LoVo (cell line): ENCODE data around the gene CCDC107.

ENCODE experiments used
- DNase-seq: peaks from one replicate; pipeline ENCODE4 v3.0.0-alpha.2; 2016; ENCODE audit warnings: low spot score

CCDC107 gene

GRCh38 chr9:35684921-35685320, 26.8 kb downstream of the CCDC107 start:
- no peak for DNase-seq

- no peak for DNase-seq
These were observed 27.4 kb downstream of the CCDC107 start for GRCh38 chr9:35685506-35685905.

DNA sequence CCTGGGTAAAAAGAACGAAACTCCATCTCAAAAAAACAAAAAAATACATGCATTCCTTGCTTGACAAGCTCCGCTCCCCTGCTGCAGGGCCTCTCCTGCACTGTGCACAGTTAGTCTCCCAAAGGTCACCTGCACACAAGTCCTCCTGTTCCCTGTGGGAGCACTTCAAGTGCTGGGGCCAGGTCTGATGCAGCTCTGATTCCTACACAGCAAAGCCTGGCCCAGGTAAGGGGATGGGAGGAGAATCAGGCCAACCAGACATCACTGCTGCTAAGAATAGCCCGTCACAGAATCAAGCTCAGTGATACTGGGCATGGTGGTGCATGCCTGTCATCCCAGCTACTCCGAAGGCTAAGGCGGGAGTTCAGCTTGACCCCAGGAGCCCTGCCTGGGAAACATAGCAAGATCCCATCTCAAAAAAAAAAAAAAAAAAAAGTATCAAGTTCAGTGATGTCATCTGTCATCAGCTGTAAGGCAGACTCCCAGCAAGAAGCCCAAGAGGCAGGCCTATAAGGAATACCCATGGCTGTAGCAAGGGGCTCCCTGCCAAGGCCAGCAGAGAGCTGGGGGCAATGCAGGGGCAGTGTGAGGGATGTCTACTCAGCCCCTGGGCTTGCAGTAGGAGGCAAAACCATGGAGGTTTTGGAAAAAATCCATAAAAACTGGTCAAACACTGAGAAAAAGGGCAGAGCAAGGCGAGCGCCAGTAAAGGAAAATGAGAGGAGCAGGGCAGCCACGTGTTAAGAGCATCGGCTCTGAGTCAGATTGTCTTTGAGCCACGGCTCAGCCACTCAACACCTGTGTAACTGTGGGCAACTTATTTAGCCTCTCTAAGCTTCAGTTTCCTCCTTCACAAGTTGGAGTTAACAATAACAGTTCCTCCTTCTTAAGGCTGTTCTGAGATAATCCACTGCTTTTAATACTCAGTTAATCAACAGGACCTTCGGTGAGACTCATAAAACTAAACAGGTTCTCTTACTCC, 28.4 kb downstream of the CCDC107 start:
- DNase-seq, result no peak

GRCh38 chr9:35687306-35687705, 29.2 kb downstream of the CCDC107 start:
- DNase-seq, result no peak

- no peak for DNase-seq
These were observed 30.0 kb downstream of the CCDC107 start for GRCh38 chr9:35687972-35688557.

- no peak for DNase-seq
These were observed 30.8 kb downstream of the CCDC107 start for GRCh38 chr9:35688558-35689541.

DNA sequence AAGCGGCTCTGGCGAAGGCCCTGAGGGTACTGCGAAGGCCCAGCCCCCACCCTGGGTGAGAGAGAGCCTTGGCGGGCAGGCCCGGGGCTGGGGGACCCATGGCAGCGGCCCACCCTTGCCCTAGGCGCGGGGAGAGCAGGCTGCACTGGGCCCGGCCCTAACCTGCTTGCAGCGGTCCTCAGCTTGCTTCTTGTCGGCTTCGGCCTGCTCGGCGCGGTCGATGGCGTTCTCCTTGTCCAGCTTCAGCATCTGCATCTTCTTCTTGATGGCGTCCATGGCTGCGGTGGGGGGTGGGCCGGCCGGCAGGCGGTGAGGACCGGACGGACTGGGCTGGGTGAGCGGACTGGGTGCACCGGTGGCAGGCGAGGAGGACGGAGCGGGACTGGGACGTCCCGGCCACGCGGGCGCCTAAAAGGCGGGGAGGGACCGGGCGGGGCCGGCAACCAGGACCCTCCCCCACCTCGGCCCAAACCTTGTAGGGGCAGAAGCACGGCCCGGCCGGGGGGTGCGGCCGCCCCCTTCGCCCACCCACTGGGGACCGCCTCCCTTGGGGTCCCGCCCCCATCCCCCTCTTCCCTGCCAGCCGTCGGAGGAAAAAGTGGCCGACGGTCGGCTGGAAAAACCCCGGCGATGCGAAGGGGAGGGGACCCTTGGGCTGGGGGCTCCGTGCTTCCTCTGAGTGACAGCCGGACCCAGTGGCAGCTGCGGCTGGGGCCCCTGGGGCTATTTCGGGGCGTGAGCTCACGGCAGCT, 31.6 kb downstream of the CCDC107 start, which contains the start of gene TPM2:
TPM2 (minus strand) TSS at position 384 of the 752 bp plus-strand sequence; CDS start at position 276, 108 bp downstream.
- DNase-seq, result no peak

DNA sequence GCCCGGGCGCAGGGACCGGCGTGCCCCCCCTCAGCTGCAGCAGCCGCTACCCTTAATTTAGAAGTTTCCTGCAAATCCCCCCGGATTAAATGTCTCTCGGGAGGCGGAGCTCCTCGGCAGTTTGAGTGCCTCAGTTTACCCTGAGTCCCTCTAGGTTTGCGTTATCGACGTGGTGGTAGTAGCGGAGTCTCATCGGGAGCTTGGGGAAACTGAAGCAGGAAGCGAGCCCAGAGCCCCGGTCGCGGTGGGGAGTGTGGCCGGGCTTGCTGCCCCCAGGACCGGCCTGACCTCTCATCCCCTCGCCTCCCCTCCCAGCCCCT, 32.2 kb downstream of the CCDC107 start:
- DNase-seq, result no peak

DNA sequence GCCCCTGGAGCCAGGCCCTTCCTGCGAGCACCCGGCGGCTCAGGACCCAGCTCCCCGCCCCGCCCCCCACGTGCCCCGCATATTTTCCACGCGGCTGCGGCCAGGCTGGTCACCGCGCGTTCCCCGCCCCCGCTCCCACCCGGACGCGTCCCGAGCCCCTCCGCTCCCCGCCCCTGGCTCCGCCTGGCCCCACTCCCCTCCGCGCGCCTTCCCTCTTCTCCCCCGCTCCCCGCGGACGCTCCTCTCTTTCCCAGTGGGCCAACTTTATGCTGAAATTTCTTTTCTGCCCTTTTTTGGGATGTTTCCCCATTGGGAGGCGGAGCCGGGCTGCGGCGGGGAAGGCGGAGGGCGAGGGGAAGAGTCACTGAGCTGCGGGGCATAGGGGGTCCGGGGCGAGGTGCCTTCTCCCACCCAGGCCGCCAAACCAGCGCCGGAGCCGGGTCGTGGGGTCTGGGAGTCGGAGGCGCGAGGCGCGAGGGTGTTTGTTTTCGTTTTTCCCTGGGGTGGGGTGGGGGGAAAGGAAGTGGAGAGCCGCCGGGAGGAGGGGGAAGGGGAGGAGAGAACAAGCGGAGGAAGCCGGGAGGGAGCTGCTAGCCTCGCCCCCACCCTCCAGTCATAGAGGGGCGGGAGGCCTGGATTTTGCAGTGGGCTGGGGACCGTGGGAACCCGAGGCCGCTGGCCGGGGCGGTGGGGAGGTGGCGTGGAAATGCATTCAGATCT, 32.7 kb downstream of the CCDC107 start:
- peak; percentile 11 for DNase-seq

GRCh38 chr9:35691334-35691650, 33.2 kb downstream of the CCDC107 start:
- DNase-seq, result no peak

GRCh38 chr9:35691757-35692301, 33.7 kb downstream of the CCDC107 start:
- no peak for DNase-seq

- DNase-seq, result no peak
These were observed 37.9 kb downstream of the CCDC107 start for GRCh38 chr9:35695943-35696401.

DNA sequence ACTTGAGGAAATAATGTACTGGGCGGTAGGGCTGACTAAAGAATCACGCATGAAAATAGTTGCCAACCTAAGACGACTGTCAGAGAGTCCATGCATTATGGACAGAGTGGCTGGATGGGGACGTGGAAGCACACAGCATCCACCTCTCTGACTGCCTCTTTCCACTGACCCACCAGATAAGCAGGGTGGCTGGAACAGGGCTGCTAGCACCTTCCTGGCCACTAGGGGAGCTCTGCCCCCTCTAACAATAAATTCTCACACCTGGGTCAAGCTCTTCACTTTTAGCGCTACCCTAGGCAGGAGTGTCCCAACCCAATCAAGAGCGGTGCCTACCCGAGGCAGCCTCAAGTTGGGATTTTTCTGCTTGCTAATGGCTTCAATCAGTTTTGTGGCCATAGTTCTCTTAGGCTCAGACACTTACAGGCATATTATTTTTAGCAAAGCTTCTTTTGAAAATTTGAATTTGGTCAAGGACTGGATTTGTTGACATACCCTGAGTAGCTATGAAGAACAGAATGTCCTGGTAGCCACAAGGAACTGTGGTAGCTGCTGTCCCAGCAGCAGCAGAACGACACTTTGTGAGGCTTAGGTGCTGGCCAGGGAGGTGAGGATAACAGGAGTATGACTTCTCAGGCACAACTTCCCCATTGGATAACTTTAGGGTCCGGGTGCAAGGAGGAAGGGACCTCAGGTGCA, 38.6 kb downstream of the CCDC107 start:
- DNase-seq, result peak; percentile 65

- DNase-seq, result no peak
These were observed 39.4 kb downstream of the CCDC107 start for GRCh38 chr9:35697486-35697885.

DNA sequence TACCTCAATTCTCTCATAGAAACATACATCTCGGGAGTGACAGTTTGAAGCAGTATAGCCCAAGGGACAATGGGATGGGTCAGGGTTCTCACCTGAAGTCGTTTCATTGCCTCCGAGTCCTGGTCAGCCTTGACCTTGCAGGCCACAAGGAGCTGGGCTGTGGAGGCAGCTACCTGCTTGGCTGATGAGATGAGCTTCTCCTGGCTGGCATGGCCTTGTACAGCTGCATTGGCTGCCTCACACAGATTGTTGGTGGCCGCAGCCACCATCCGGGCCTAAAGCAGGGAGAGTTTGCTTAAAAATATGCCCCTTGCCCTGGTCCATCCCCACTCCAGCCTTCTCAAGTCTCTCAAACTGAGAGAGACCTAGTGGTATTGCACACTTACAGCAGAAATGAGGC, 40.1 kb downstream of the CCDC107 start:
- no peak for DNase-seq

- no peak for DNase-seq
These were observed 41.9 kb downstream of the CCDC107 start for GRCh38 chr9:35700031-35700430.

DNA sequence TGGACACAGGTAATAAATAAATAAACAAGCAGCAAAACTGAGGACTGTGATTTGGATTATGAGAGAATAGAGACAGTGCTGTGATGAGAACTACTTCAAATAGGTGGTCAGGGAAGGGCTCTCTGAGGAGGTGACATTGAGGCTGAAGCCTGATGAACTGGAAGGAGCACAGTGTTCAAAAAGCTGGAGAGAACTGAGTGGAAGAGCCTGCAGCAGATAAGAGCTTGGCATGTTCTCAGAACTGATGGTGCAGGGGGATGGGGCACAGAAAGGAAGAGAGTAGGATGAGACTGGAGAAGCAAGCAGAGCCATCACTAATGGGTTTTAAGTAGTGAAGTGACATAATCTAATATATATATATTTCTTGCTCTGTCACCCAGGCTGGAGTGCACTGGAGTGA, 42.9 kb downstream of the CCDC107 start:
- no peak for DNase-seq

GRCh38 chr9:35702696-35703095, 44.6 kb downstream of the CCDC107 start:
- no peak for DNase-seq

DNA sequence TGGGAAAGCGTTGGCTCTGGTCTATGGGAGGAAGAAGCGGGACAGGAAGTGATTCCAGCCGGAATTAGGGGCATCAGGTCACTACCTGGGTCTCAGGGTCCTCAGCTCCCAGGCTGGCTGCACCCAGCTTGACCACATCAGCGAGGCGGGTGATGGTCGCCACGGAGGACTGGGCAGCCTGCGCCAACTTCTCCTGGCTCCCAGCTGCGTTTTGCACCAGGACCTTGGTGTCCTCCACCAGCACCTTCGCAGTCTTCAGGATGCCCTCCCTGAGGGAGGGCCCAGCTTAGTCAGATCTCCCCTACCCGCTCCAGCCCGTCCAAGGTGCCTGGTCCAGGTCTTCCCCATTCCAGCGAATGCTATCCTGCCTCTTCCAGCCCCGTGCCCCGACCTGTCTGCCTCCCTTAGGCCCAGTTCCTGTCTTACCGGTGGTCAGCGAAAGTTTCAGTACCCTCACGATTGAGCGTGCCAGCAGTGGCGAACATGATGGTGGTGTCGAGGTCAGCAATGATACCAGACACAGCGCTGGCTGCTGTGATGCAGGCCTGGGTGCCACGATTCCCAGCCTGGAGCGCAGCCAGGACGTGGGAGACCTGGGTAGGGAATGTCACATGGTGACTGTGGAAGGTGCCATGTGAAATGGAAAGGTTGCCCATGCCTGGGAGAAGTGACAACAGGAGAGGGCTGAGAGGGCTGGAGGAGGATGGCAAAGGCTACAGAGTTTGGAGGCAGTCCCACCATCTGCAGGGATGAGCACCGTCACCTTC, 46.0 kb downstream of the CCDC107 start:
- DNase-seq, result no peak
